ENCODE data around the gene RBMS1.

Gene RBMS1

GRCh38 chr2:160506371-160507045, 12.9 kb upstream of the RBMS1 start:
- no peak for TF ChIP-seq CTCF (conservative IDR thresholded peaks at IDR 0.05; ENCODE audit: low read depth)
- no peak for DNase-seq (ENCODE audit: low spot score)
- POLR2A ChIA-PET (ENCODE audit: low non-redundant PET): no interaction called here
- H3K27ac ChIP-seq: no peak overlapping the region
- CTCF ChIA-PET: no interaction called here

GRCh38 chr2:160505256-160505655, 11.6 kb upstream of the RBMS1 start:
- no peak for DNase-seq (ENCODE audit: low spot score)
- ChIA-PET POLR2A (ENCODE audit: low non-redundant PET) (no interaction called here), CTCF (no interaction called here)
- no peak for TF ChIP-seq CTCF (conservative IDR thresholded peaks at IDR 0.05; ENCODE audit: low read depth)
- H3K27ac ChIP-seq: no peak overlapping the region

GRCh38 chr2:160502478-160502877, 8.9 kb upstream of the RBMS1 start:
- no peak for DNase-seq (ENCODE audit: low spot score)
- CTCF ChIA-PET: no interaction called here
- TF ChIP-seq CTCF (conservative IDR thresholded peaks at IDR 0.05; ENCODE audit: low read depth): no peak
- no peak overlapping the region for H3K27ac ChIP-seq
- POLR2A ChIA-PET (ENCODE audit: low non-redundant PET): no interaction called here

GRCh38 chr2:160501370-160501769, 7.8 kb upstream of the RBMS1 start:
- ChIA-PET CTCF (no interaction called here), POLR2A (ENCODE audit: low non-redundant PET) (no interaction called here)
- TF ChIP-seq CTCF (conservative IDR thresholded peaks at IDR 0.05; ENCODE audit: low read depth): no peak
- no peak for DNase-seq (ENCODE audit: low spot score)
- H3K27ac ChIP-seq: no peak overlapping the region

- no peak overlapping the region for H3K27ac ChIP-seq
- ChIA-PET CTCF (no interaction called here), POLR2A (ENCODE audit: low non-redundant PET) (no interaction called here)
- DNase-seq (ENCODE audit: low spot score): no peak
- no peak for TF ChIP-seq CTCF (conservative IDR thresholded peaks at IDR 0.05; ENCODE audit: low read depth)
Observed at GRCh38 chr2:160499865-160500264, 6.3 kb upstream of the RBMS1 start.

GRCh38 chr2:160498137-160498536, 4.5 kb upstream of the RBMS1 start:
- ChIA-PET CTCF (interaction anchor here (0.6 kb wide), 1 partner anchor 69 kb away, joined by 3 read pairs; no protein-coding TSS in a partner anchor), POLR2A (ENCODE audit: low non-redundant PET) (interaction anchor here (0.6 kb wide), 1 partner anchor 407 kb away, joined by 4 read pairs; no protein-coding TSS in a partner anchor)
- no peak for TF ChIP-seq CTCF (conservative IDR thresholded peaks at IDR 0.05; ENCODE audit: low read depth)
- no peak overlapping the region for H3K27ac ChIP-seq
- no peak for DNase-seq (ENCODE audit: low spot score)

All from RWPE1 (cell line).